K562 (cell line): ENCODE data around the gene SEMA6B. TPM values are rescaled to one million over a fixed set of nuclear protein-coding genes. Genes with fewer than 3 reads are reported as not detected.
A peak's percentile ranks its signal among the peaks of the same experiment; 100 is the strongest.
"Not testable (repeated sequence)": the region's sequence is repeated elsewhere in the genome, so short reads cannot be mapped to it uniquely, and the experiment has no call there.

ENCODE experiments used
- ATAC-seq: fragments of 200-7000 bp; cut with Tn5 transposase; 3 replicates; pipeline ENCODE4 v1.9.1; 2020; ENCODE audit warnings: moderate library complexity
- BruUV-seq: library from RNA; stranded (reverse); fragments of 400-500 nt; replicated peaks from 2 replicates; lab custom pipeline; 2021; lab: Mats Ljungman, UMichigan
- CTCF ChIA-PET: fragments of 300-600 bp; formaldehyde crosslinking; extraction: SDS; loops from one replicate; lab custom pipeline; 2021; ENCODE audit warnings: low intra/inter-chr PET ratio; lab: Yijun Ruan, JAX
- POLR2A ChIA-PET: fragments of 300-600, 350-650 bp; sonication (Branson Sonifier 250); formaldehyde crosslinking; extraction: SDS; loops from one replicate; lab custom pipeline; 2021; ENCODE audit warnings: antibody characterized with exemption, inconsistent platforms; lab: Yijun Ruan, JAX
- DNase-seq, 4 experiments: peaks; one replicate each; pipeline versions ENCODE4 v3.0.0 to v3.0.0-alpha.2; 2011 to 2018; ENCODE audit warnings: low spot score in 3 of 4, mixed read lengths in 3 of 4; ENCODE audit errors: extremely low read depth in 1 of 4
- FAIRE-seq: peaks from 2 replicates; lab custom pipeline; 2011; peaks lifted over from hg19 to GRCh38; lab: Jason Lieb, UNC
- H2AFZ ChIP-seq: 2 replicates; pipeline ENCODE4 v1.6.0; 2011; ENCODE audit warnings: low read depth, low read length, control low read depth, inconsistent platforms
- H3K27ac ChIP-seq: fragments of 200-600 bp; 3 replicates; pipeline ENCODE4 v1.8.0; 2011; ENCODE audit warnings: low read depth, mild to moderate bottlenecking, control low read depth, inconsistent platforms, low read length, moderate library complexity, mixed read lengths; ENCODE audit errors: extremely low read depth
- H3K27me3 ChIP-seq, 2 experiments: fragments of 300-600 bp in 1 of 2; 2 replicates in 1 of 2; 3 replicates in 1 of 2; pipeline versions ENCODE4 v1.6.0 to v1.8.0; 2011; ENCODE audit warnings: inconsistent platforms in 2 of 2, low read length in 2 of 2, mild to moderate bottlenecking in 1 of 2, mixed read lengths in 1 of 2, moderate library complexity in 1 of 2; ENCODE audit not compliant: control insufficient read depth in 2 of 2, insufficient read depth in 2 of 2
- H3K36me3 ChIP-seq: fragments of 300-600 bp; 3 replicates; pipeline ENCODE4 v1.8.0; 2011; ENCODE audit warnings: mild to moderate bottlenecking, low read length, inconsistent platforms; ENCODE audit not compliant: control insufficient read depth, insufficient read depth
- H3K4me1 ChIP-seq, 2 experiments: fragments of 200-600 bp in 1 of 2; replicated peaks in 1 of 2; 2 replicates in 1 of 2; 3 replicates in 1 of 2; pipeline versions ENCODE4 v1.5.1 to v1.8.0; 2011; ENCODE audit warnings: inconsistent platforms in 2 of 2, low read length in 2 of 2, mild to moderate bottlenecking in 1 of 2, mixed read lengths in 1 of 2, moderate library complexity in 1 of 2; ENCODE audit not compliant: control insufficient read depth in 2 of 2, insufficient read depth in 2 of 2
- H3K4me2 ChIP-seq: 2 replicates; pipeline ENCODE4 v1.6.1; 2011; ENCODE audit warnings: low read length, control low read depth, inconsistent platforms, mixed read lengths; ENCODE audit not compliant: insufficient read depth
- H3K4me3 ChIP-seq: fragments of 200-600 bp; sonication (generic), shearing (Covaris generic); 2 replicates; pipeline ENCODE4 v1.5.1; 2016; ENCODE audit warnings: control low read depth, inconsistent platforms
- H3K79me2 ChIP-seq: fragments of 200-600 bp; 3 replicates; pipeline ENCODE4 v1.8.0; 2011; ENCODE audit warnings: low read length, inconsistent platforms; ENCODE audit not compliant: control insufficient read depth, insufficient read depth
- H3K9ac ChIP-seq, 2 experiments: 2 replicates each; pipeline versions ENCODE4 v1.6.0 to v1.6.1; 2011; ENCODE audit warnings: low read depth in 2 of 2, low read length in 2 of 2, control low read depth in 1 of 2, inconsistent platforms in 1 of 2, mild to moderate bottlenecking in 1 of 2, mixed read lengths in 1 of 2; ENCODE audit not compliant: insufficient read depth in 1 of 2
- H3K9me1 ChIP-seq: one replicate; pipeline ENCODE4 v1.6.0; 2011; ENCODE audit warnings: inconsistent platforms, mild to moderate bottlenecking, low read length, moderate library complexity; ENCODE audit not compliant: control insufficient read depth, insufficient read depth
- H3K9me3 ChIP-seq: replicated peaks from 2 replicates; pipeline ENCODE4 v1.5.1; 2011; ENCODE audit warnings: low read depth, low read length, inconsistent platforms; ENCODE audit not compliant: control insufficient read depth, insufficient read depth
- H4K20me1 ChIP-seq: replicated peaks from 2 replicates; pipeline ENCODE4 v1.6.1; 2011; ENCODE audit warnings: low read length, inconsistent platforms, mixed read lengths; ENCODE audit not compliant: control insufficient read depth, insufficient read depth
- ADNP ChIP-seq: fragments of 200-800 bp; sonication (Bioruptor generic); IDR thresholded peaks from 2 replicates; pipeline ENCODE4 v1.6.1; 2016; ENCODE audit warnings: missing genetic modification characterization, missing compliant biosample characterization
- BCOR ChIP-seq: fragments of 450-650 bp; IDR thresholded peaks from 2 replicates; pipeline ENCODE4 v1.6.1; 2016
- CBX3 ChIP-seq, 2 experiments: IDR thresholded peaks; 1 replicate in 1 of 2; 2 replicates in 1 of 2; pipeline ENCODE4 v1.6.1; 2012; ENCODE audit warnings: inconsistent platforms in 2 of 2, low read length in 2 of 2, borderline replicate concordance in 1 of 2, control low read depth in 1 of 2
- CHD2 ChIP-seq: IDR thresholded peaks from 2 replicates; pipeline ENCODE4 v1.6.1; 2011; ENCODE audit warnings: low read depth, low read length
- IRF9 ChIP-seq: fragments of 450-650 bp; IDR thresholded peaks from 2 replicates; pipeline ENCODE4 v1.6.1; 2016; ENCODE audit warnings: missing biosample characterization, missing genetic modification characterization
- KDM1A ChIP-seq, 2 experiments: fragments of 450-650 bp; IDR thresholded peaks; 2 replicates each; pipeline ENCODE4 v1.6.1; 2016; ENCODE audit warnings: mild to moderate bottlenecking in 2 of 2
- KLF13 ChIP-seq: fragments of 450-650 bp; IDR thresholded peaks from 2 replicates; pipeline ENCODE4 v1.6.1; 2016; ENCODE audit warnings: missing genetic modification characterization, low read depth, mild to moderate bottlenecking, missing compliant biosample characterization, moderate library complexity, borderline replicate concordance
- MEF2D ChIP-seq: conservative IDR thresholded peaks from 2 replicates; pipeline ENCODE4 v1.6.1; 2016; ENCODE audit warnings: low read depth, missing genetic modification characterization, missing compliant biosample characterization
- MYC ChIP-seq, 2 experiments: fragments of 250-450 bp in 1 of 2; sonication (Bioruptor Pico) in 1 of 2; IDR thresholded peaks; 2 replicates each; pipeline versions ENCODE4 v1.5.1 to v1.6.1; 2012 to 2021; ENCODE audit warnings: low read depth in 2 of 2, borderline replicate concordance in 1 of 2, improper control_type of control experiment in 1 of 2, low read length in 1 of 2, mild to moderate bottlenecking in 1 of 2, moderate library complexity in 1 of 2
- PHF20 ChIP-seq: fragments of 450-650 bp; IDR thresholded peaks from 2 replicates; pipeline ENCODE4 v1.6.1; 2018; ENCODE audit not compliant: partially characterized antibody
- PREB ChIP-seq: sonication (generic); formaldehyde crosslinking; IDR thresholded peaks from 2 replicates; pipeline ENCODE4 v1.8.1; 2023; ENCODE audit warnings: mild to moderate bottlenecking, missing genetic modification reagents
- PRPF4 ChIP-seq: fragments of 200-400 bp; formaldehyde crosslinking; IDR thresholded peaks from one replicate; pipeline ENCODE4 v1.6.1; 2017; ENCODE audit warnings: low read length, low read depth, mild to moderate bottlenecking; ENCODE audit not compliant: insufficient read depth, poor library complexity, severe bottlenecking
- RBM25 ChIP-seq: fragments of 200-400 bp; formaldehyde crosslinking; IDR thresholded peaks from 2 replicates; pipeline ENCODE4 v1.6.1; 2018; ENCODE audit warnings: low read length, low read depth, moderate library complexity; ENCODE audit not compliant: severe bottlenecking
- YBX1 ChIP-seq: fragments of 450-650 bp; IDR thresholded peaks from 2 replicates; pipeline ENCODE4 v1.7.1; 2016; ENCODE audit warnings: mild to moderate bottlenecking
- ZNF57 ChIP-seq: fragments of 450-650 bp; formaldehyde crosslinking; IDR thresholded peaks from 2 replicates; pipeline ENCODE4 v1.4.0; 2020; ENCODE audit warnings: mild to moderate bottlenecking, moderate library complexity
- WGBS: fragments of 100-300 bp; shearing (Covaris generic); methylation state at CpG from one replicate; pipeline ENCODE4 v1.1.6; 2016; ENCODE audit warnings: low coverage, mixed read lengths; ENCODE audit not compliant: insufficient coverage; ENCODE audit errors: missing lambda C conversion rate; 5-methylcytosine and 5-hydroxymethylcytosine counted together
- in situ Hi-C: fragments of 300-500 bp; cut with MboI; formaldehyde crosslinking; loops from 4 replicates; pipeline ENCODE4 v1.15.0; 2018; ENCODE audit warnings: inconsistent platforms, mixed read lengths
- intact Hi-C: fragments of 100-400 bp; cut with micrococcal nuclease; formaldehyde crosslinking; loops from 2 replicates; pipeline ENCODE4 v1.14.2; 2022
- polyA plus RNA-seq, 8 experiments: library from polyadenylated mRNA; depleted of rRNA in 4 of 8; stranded (reverse) in 5 of 8; unstranded in 3 of 8; fragments of >200 nt; fragmentation: Nextera tagmentation in 2 of 8; fragmentation: Illumina TruSeq in 1 of 8; extraction: Ambion mirVana in 2 of 8; extraction: Trizol in 1 of 8; gene quantifications; 2 replicates each; pipeline versions ENCODE4 v1.2.1 to v1.2.3, GENCODE V29; 2011 to 2014; ENCODE audit warnings: inconsistent platforms in 1 of 8, missing spikeins in 1 of 8
- total RNA-seq, 7 experiments: library from RNA; depleted of rRNA in 6 of 7; stranded (reverse); fragments of >200 nt in 6 of 7; fragmentation: Illumina TruSeq in 2 of 7; extraction: Trizol in 2 of 7; gene quantifications; 2 replicates each; pipeline versions ENCODE4 v1.2.1 to v1.2.3, GENCODE V29; 2011 to 2021; ENCODE audit warnings: low replicate concordance in 1 of 7

The SEMA6B gene
- total and polyA plus RNA-seq, 9 of the 15 experiments (the other 6 are each of a cell fraction or from before 2014, with no cell fraction given), result 0.65 to 4.6 (median 2.5) TPM; not detected in 2

- ATAC-seq, H3K9ac ChIP-seq, H3K27ac ChIP-seq, BruUV-seq, H3K27me3 ChIP-seq, H3K9me3 ChIP-seq, FAIRE-seq, H3K79me2 ChIP-seq, intact Hi-C loops, H3K9me1 ChIP-seq, in situ Hi-C loops, H3K4me3 ChIP-seq, CTCF ChIA-PET, H3K4me2 ChIP-seq, H3K36me3 ChIP-seq, H4K20me1 ChIP-seq, DNase-seq, H2AFZ ChIP-seq: not testable (repeated sequence)
- POLR2A ChIA-PET, result interaction anchor here (1.3 kb wide), 1 partner anchor 9 kb away, joined by 3 read pairs; no protein-coding TSS in a partner anchor
- peak; percentile 67 for TF ChIP-seq PHF20
- peak; percentile 91 for TF ChIP-seq BCOR
- peak; percentile 70 for TF ChIP-seq ADNP (tag)
- TF ChIP-seq RBM25, result peak; percentile 81
- peak; percentile 68 for TF ChIP-seq KDM1A (IDR thresholded peaks at IDR 0.05)
- peaks cover 9 to 19% of the 10 kb centered on the region in 2 experiments; a peak in 4 of 5 replicates for H3K4me1 ChIP-seq
- 77% methylated on average over 9 of the region's 9 CpGs for WGBS
These were observed 35.7 kb upstream of the SEMA6B start for GRCh38 chr19:4595158-4595557.

- peak; percentile 68 for FAIRE-seq
- in situ Hi-C loops, result no loop called here
- Histone ChIP-seq H3K27me3 (no peaks in the 10 kb centered on the region), H3K4me2 (no peak overlapping the region), H3K4me1 (peaks cover 9 to 22% of the 10 kb centered on the region in 2 experiments; a peak in 4 of 5 replicates), H3K27ac (no peak overlapping the region), H2AFZ (no peak overlapping the region), H3K9ac (peak overlapping the region in 1 of 2 experiments; percentile 2; a peak in 1 of 4 replicates), H4K20me1 (no peaks in the 10 kb centered on the region), H3K36me3 (no peaks in the 10 kb centered on the region), H3K9me1 (no peaks in the 10 kb centered on the region), H3K79me2 (no peaks in the 10 kb centered on the region), H3K9me3 (no peaks in the 10 kb centered on the region), H3K4me3 (no peak overlapping the region)
- ChIA-PET POLR2A (interaction anchor here (1.3 kb wide), 1 partner anchor 8 kb away, joined by 3 read pairs; no protein-coding TSS in a partner anchor), CTCF (no interaction called here)
- BruUV-seq, result no TSS peak
- ATAC-seq, result no peak
- 12% methylated on average over 9 of the region's 9 CpGs for WGBS
- intact Hi-C loops, result no loop called here
- DNase-seq, result no peak
- TF ChIP-seq ZNF57 (CRISPR knock-in tag), result no peak
- no peak for TF ChIP-seq MEF2D (tag)
- no peak for TF ChIP-seq IRF9
- no peak for TF ChIP-seq PREB (CRISPR knock-in tag)
- no peak for TF ChIP-seq PRPF4
- no peak for TF ChIP-seq KLF13 (tag)
- no peak for TF ChIP-seq CHD2
- peak; percentile 29; the same call in 1 of the 2 replicates for TF ChIP-seq MYC (IDR thresholded peaks at IDR 0.05; ENCODE audit: low read depth, low read length)
- TF ChIP-seq MYC (CRISPR knock-in tag; IDR thresholded peaks at IDR 0.05; ENCODE audit: borderline replicate concordance, low read depth), result no peak
- TF ChIP-seq YBX1, result no peak
- TF ChIP-seq CBX3 (IDR thresholded peaks at IDR 0.05; ENCODE audit: borderline replicate concordance in 1 of 2, low read length in 2 of 2), result peak in 1 of 2 experiments; percentile 33; a peak in 1 of 3 replicates
These were observed 34.7 kb upstream of the SEMA6B start for GRCh38 chr19:4594201-4594600.
